Neural cell (in vitro differentiated cells): ENCODE results near the gene SDK2. TPM values are rescaled to one million over a fixed set of nuclear protein-coding genes. Genes with fewer than 3 reads are reported as not detected.

Experiments used
- H2AFZ ChIP-seq: fragments of 200-600, 300-800 bp; sonication (generic), shearing (Covaris generic); 2 replicates; pipeline ENCODE4 v1.6.0; 2014; ENCODE audit warnings: low read depth, mild to moderate bottlenecking, antibody characterized with exemption, low read length, moderate library complexity
- H3F3A ChIP-seq: fragments of 200-600 bp; shearing (Covaris generic); 2 replicates; pipeline ENCODE4 v1.6.1; 2016; ENCODE audit warnings: mild to moderate bottlenecking, moderate library complexity, mixed read lengths, antibody characterized with exemption, low read length; ENCODE audit not compliant: insufficient read depth, poor library complexity, severe bottlenecking
- H3K27ac ChIP-seq: fragments of 200-600, 300-800 bp; sonication (generic), shearing (Covaris generic); 2 replicates; pipeline ENCODE4 v1.5.1; 2014; ENCODE audit warnings: mild to moderate bottlenecking, low read length, moderate library complexity
- H3K27me3 ChIP-seq: fragments of 300-800, 200-600 bp; sonication (generic), shearing (Covaris generic); 2 replicates; pipeline ENCODE4 v1.6.0; 2014; ENCODE audit warnings: mild to moderate bottlenecking, low read depth, low read length, moderate library complexity; ENCODE audit not compliant: insufficient read depth
- H3K36me3 ChIP-seq: fragments of 300-800, 200-600 bp; sonication (generic), shearing (Covaris generic); 2 replicates; pipeline ENCODE4 v1.5.1; 2014; ENCODE audit warnings: mild to moderate bottlenecking, antibody characterized with exemption, low read length, moderate library complexity; ENCODE audit not compliant: insufficient read depth
- H3K4me2 ChIP-seq: fragments of 300-800, 200-600 bp; sonication (generic), shearing (Covaris generic); 2 replicates; pipeline ENCODE4 v1.6.0; 2014; ENCODE audit warnings: mild to moderate bottlenecking, low read length
- H3K4me3 ChIP-seq: fragments of 300-800, 200-600 bp; sonication (generic), shearing (Covaris generic); 2 replicates; pipeline ENCODE4 v1.5.1; 2014; ENCODE audit warnings: mild to moderate bottlenecking, low read length, moderate library complexity
- H3K79me2 ChIP-seq: fragments of 200-600 bp; shearing (Covaris generic); replicated peaks from 2 replicates; pipeline ENCODE4 v1.6.0; 2014; ENCODE audit warnings: mild to moderate bottlenecking, low read length, moderate library complexity; ENCODE audit not compliant: insufficient read depth
- H3K9ac ChIP-seq: fragments of 300-800, 200-600 bp; sonication (generic), shearing (Covaris generic); 2 replicates; pipeline ENCODE4 v1.6.1; 2016; ENCODE audit warnings: mild to moderate bottlenecking, low read length, mixed read lengths
- H3K9me2 ChIP-seq: fragments of 200-600 bp; shearing (Covaris generic); 2 replicates; pipeline ENCODE4 v1.6.1; 2016; ENCODE audit warnings: mild to moderate bottlenecking, low read length, mixed read lengths; ENCODE audit not compliant: insufficient read depth
- H3K9me3 ChIP-seq: fragments of 200-600, 300-800 bp; sonication (generic), shearing (Covaris generic); 2 replicates; pipeline ENCODE4 v1.6.1; 2016; ENCODE audit warnings: mild to moderate bottlenecking, mixed run types, low read length, moderate library complexity, mixed read lengths
- H4K20me1 ChIP-seq: fragments of 200-600 bp; shearing (Covaris generic); 2 replicates; pipeline ENCODE4 v1.6.1; 2016; ENCODE audit warnings: mild to moderate bottlenecking, mixed run types; ENCODE audit not compliant: insufficient read depth
- EP300 ChIP-seq: fragments of 450-650 bp; conservative IDR thresholded peaks from 2 replicates; pipeline ENCODE4 v1.6.1; 2014; ENCODE audit warnings: antibody characterized with exemption, mild to moderate bottlenecking, moderate library complexity; ENCODE audit not compliant: poor library complexity, severe bottlenecking
- EZH2 ChIP-seq: fragments of 200-600, 300-800 bp; shearing (Covaris generic), sonication (generic); IDR thresholded peaks from 2 replicates; pipeline ENCODE4 v1.6.1; 2014; ENCODE audit warnings: antibody characterized with exemption, low read length, borderline replicate concordance, mild to moderate bottlenecking; ENCODE audit not compliant: insufficient read depth, poor library complexity, severe bottlenecking
- MXI1 ChIP-seq: fragments of 450-650 bp; conservative IDR thresholded peaks from 2 replicates; pipeline ENCODE4 v1.6.1; 2014; ENCODE audit warnings: antibody characterized with exemption, mild to moderate bottlenecking; ENCODE audit not compliant: poor library complexity, severe bottlenecking
- POLR2AphosphoS5 ChIP-seq: IDR thresholded peaks from 2 replicates; pipeline ENCODE4 v1.6.1; 2012
- RAD21 ChIP-seq: fragments of 450-650 bp; conservative IDR thresholded peaks from 2 replicates; pipeline ENCODE4 v1.6.1; 2014; ENCODE audit warnings: antibody characterized with exemption, mild to moderate bottlenecking, moderate library complexity
- SMC3 ChIP-seq: fragments of 450-650 bp; conservative IDR thresholded peaks from 2 replicates; pipeline ENCODE4 v1.6.1; 2014; ENCODE audit warnings: antibody characterized with exemption, mild to moderate bottlenecking, moderate library complexity; ENCODE audit not compliant: poor library complexity
- TAF1 ChIP-seq: IDR thresholded peaks from 2 replicates; pipeline ENCODE4 v1.6.1; 2012; ENCODE audit warnings: low read depth
- polyA plus RNA-seq: library from polyadenylated mRNA; depleted of rRNA; stranded (reverse); fragments of >200 nt; gene quantifications from 2 replicates; pipeline ENCODE4 v1.2.3, GENCODE V29; 2014
- TF ChIP-seq, protein P1 (sequence below): IDR thresholded peaks from 2 replicates; pipeline ENCODE4 v1.6.1; 2012; ENCODE audit warnings: borderline replicate concordance
- TF ChIP-seq, protein P2 (sequence below): fragments of 450-650 bp; IDR thresholded peaks from 2 replicates; pipeline ENCODE4 v1.5.1; 2014; ENCODE audit warnings: antibody characterized with exemption, mild to moderate bottlenecking, moderate library complexity; ENCODE audit not compliant: poor library complexity, severe bottlenecking

Gene SDK2
- polyA plus RNA-seq, 1 donor from 2014 or later: 0.73 TPM

DNA sequence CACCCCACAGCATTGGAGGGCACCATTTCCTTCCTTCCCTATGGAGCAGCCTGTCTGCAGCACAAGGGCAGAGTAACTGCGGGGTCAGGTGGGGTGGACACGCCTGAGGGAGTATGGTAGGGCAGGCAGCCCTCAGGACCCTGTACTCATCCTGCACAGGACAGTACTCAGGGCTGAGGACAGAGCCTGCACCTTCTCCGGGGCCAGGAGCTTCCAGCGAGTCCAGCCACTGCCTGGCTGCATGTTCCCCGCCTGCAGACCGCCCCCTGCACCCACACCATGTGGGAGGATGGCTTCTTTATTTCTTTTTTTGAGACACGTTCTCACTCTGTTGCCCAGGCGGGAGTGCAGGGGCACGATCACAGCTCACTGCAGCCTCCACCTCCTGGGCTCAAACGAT, 284.9 kb downstream of the SDK2 start:
- Histone ChIP-seq H3K36me3 (no peaks in the 10 kb centered on the region), H3K9me3 (no peaks in the 10 kb centered on the region), H3K27ac (no peak overlapping the region), H3K4me2 (no peak overlapping the region), H3K79me2 (no peaks in the 10 kb centered on the region), H3F3A (no peaks in the 10 kb centered on the region), H3K4me3 (no peak overlapping the region), H3K27me3 (no peaks in the 10 kb centered on the region), H2AFZ (no peak overlapping the region), H3K9me2 (no peaks in the 10 kb centered on the region), H4K20me1 (no peaks in the 10 kb centered on the region), H3K9ac (no peak overlapping the region)
- TF ChIP-seq EZH2 (no peak), SMC3 (no peak), EP300 (no peak), POLR2AphosphoS5 (no peak), MXI1 (no peak), TAF1 (no peak), RAD21 (no peak)
- TF ChIP-seq, protein P1, sequence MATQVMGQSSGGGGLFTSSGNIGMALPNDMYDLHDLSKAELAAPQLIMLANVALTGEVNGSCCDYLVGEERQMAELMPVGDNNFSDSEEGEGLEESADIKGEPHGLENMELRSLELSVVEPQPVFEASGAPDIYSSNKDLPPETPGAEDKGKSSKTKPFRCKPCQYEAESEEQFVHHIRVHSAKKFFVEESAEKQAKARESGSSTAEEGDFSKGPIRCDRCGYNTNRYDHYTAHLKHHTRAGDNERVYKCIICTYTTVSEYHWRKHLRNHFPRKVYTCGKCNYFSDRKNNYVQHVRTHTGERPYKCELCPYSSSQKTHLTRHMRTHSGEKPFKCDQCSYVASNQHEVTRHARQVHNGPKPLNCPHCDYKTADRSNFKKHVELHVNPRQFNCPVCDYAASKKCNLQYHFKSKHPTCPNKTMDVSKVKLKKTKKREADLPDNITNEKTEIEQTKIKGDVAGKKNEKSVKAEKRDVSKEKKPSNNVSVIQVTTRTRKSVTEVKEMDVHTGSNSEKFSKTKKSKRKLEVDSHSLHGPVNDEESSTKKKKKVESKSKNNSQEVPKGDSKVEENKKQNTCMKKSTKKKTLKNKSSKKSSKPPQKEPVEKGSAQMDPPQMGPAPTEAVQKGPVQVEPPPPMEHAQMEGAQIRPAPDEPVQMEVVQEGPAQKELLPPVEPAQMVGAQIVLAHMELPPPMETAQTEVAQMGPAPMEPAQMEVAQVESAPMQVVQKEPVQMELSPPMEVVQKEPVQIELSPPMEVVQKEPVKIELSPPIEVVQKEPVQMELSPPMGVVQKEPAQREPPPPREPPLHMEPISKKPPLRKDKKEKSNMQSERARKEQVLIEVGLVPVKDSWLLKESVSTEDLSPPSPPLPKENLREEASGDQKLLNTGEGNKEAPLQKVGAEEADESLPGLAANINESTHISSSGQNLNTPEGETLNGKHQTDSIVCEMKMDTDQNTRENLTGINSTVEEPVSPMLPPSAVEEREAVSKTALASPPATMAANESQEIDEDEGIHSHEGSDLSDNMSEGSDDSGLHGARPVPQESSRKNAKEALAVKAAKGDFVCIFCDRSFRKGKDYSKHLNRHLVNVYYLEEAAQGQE: no peak
- TF ChIP-seq, protein P2, sequence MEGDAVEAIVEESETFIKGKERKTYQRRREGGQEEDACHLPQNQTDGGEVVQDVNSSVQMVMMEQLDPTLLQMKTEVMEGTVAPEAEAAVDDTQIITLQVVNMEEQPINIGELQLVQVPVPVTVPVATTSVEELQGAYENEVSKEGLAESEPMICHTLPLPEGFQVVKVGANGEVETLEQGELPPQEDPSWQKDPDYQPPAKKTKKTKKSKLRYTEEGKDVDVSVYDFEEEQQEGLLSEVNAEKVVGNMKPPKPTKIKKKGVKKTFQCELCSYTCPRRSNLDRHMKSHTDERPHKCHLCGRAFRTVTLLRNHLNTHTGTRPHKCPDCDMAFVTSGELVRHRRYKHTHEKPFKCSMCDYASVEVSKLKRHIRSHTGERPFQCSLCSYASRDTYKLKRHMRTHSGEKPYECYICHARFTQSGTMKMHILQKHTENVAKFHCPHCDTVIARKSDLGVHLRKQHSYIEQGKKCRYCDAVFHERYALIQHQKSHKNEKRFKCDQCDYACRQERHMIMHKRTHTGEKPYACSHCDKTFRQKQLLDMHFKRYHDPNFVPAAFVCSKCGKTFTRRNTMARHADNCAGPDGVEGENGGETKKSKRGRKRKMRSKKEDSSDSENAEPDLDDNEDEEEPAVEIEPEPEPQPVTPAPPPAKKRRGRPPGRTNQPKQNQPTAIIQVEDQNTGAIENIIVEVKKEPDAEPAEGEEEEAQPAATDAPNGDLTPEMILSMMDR: no peak

DNA sequence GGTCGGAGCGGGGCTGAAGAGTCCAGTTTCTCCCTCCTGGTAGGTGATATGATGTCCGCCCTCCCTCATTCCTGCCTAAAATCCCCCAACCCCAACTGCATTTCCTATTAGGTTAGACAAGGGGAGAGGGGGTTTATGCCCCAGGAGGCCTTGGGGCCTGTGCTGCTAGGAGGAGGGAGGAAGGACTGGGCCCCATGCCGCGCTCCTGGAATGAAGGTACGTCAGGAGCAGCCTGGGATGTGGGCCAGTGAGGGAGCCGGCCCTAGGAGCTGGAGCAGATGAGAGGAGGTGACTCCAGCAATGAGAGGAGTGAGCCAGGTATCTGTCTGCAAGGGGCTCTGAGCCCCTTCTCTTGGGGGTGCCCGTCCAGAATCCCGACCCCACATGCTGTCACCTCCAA, 285.6 kb downstream of the SDK2 start:
- no peak overlapping the region for H3K27ac ChIP-seq
- H4K20me1 ChIP-seq: no peaks in the 10 kb centered on the region
- H3K36me3 ChIP-seq: no peaks in the 10 kb centered on the region
- no peak overlapping the region for H3K4me2 ChIP-seq
- TF ChIP-seq POLR2AphosphoS5: no peak
- TF ChIP-seq EZH2: no peak
- no peak for TF ChIP-seq EP300
- TF ChIP-seq, protein P1: no peak
- no peak for TF ChIP-seq RAD21
- TF ChIP-seq MXI1: no peak
- no peak for TF ChIP-seq TAF1
- TF ChIP-seq, protein P2: no peak
- no peak for TF ChIP-seq SMC3
- no peaks in the 10 kb centered on the region for H3K9me2 ChIP-seq
- H3K4me3 ChIP-seq: no peak overlapping the region
- no peak overlapping the region for H3K9ac ChIP-seq
- no peak overlapping the region for H2AFZ ChIP-seq
- no peaks in the 10 kb centered on the region for H3F3A ChIP-seq
- H3K79me2 ChIP-seq: no peaks in the 10 kb centered on the region
- H3K27me3 ChIP-seq: no peaks in the 10 kb centered on the region
- no peaks in the 10 kb centered on the region for H3K9me3 ChIP-seq
